ENCODE data around the gene KCNIP1. TPM values are rescaled to one million over a fixed set of nuclear protein-coding genes. Genes with fewer than 3 reads are reported as not detected.

KCNIP1 gene
- total and polyA plus RNA-seq, 2 of the 8 experiments (the other 6 are each of a cell fraction or from before 2014, with no cell fraction given) = 0.52 to 0.83 TPM

DNA sequence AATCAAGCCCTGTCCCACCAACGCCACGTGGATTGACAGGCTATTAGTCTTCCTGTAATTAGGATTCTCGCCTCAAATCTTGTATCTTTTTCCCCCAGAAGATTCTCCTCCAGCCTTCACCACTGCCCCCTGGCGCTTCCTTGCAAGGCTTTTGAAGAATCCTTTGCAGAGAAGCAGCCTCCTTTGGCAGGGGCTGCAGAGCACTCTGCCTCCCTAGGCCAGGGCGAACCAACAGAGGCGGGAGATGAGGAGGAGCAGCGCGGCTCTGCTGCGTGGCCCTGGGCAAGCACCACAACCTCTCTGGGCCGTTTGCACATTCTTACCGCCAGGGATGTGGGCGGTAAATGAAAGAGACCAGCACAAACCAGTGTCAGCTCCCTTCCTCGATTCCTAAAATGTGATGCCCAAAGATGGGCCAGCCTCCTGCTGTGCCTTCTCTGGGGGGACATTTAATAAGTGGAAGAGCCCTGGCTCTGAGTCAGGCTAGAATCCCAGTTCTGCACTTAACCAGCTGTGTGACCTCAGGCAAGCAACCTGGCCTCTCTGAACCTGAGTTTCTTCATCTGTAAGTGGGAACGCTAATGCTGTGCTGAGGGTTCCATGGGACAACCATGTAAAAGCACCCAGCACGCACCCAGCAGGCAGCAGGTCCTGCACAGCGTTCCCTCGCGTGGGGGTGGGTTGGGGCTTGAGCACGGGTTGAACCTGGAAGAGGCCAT is 128.6 kb downstream of the KCNIP1 start:
- Histone ChIP-seq H3K14ac (ENCODE audit: insufficient read length) (no peak overlapping the region), H3K18ac (ENCODE audit: extremely low read depth, low read length) (peak overlapping the region; percentile 90), H4K5ac (ENCODE audit: insufficient read length, low read depth, low read length) (peak overlapping the region; percentile 26), H3K4me1 (replicated peaks in 1 of 4; ENCODE audit: control insufficient read depth in 3 of 4, insufficient read depth in 4 of 4, low read length in 3 of 4) (peaks cover 10 to 21% (median 18%) of the 10 kb centered on the region in 4 experiments), H4K91ac (replicated peaks; ENCODE audit: insufficient read length, low read length) (peak overlapping the region; percentile 93), H3K56ac (replicated peaks; ENCODE audit: insufficient read length, low read depth, low read length) (no peak overlapping the region), H4K8ac (ENCODE audit: extremely low read depth, insufficient read depth, low read length) (no peak overlapping the region), H4K20me1 (replicated peaks in 1 of 2; ENCODE audit: control insufficient read depth in 1 of 2, insufficient read depth in 2 of 2, low read length in 2 of 2) (no peaks in the 10 kb centered on the region), H3K23me2 (ENCODE audit: low read depth, low read length) (peaks cover 8% of the 10 kb centered on the region; the same call in 1 of the 2 replicates), H2BK120ac (replicated peaks; ENCODE audit: low read depth, low read length) (no peak overlapping the region), H2AK5ac (ENCODE audit: low read depth, low read length) (no peak overlapping the region), H3K9me3 (ENCODE audit: insufficient read depth in 2 of 2, low read depth in 1 of 2, low read length in 1 of 2) (no peaks in the 10 kb centered on the region), H3K9ac (replicated peaks in 1 of 4; ENCODE audit: extremely low read depth in 1 of 4, low read depth in 3 of 4, low read length in 3 of 4) (no peak overlapping the region), H2AFZ (ENCODE audit: low read length) (peak overlapping the region; percentile 65; the same call in 1 of the 2 replicates), H3K4ac (replicated peaks; ENCODE audit: insufficient read length, low read depth, low read length) (peak overlapping the region; percentile 58), H2BK12ac (ENCODE audit: low read depth, low read length) (peak overlapping the region; percentile 90; the same call in 1 of the 2 replicates), H2BK5ac (ENCODE audit: low read depth, low read length) (peak overlapping the region; percentile 64; the same call in 1 of the 2 replicates), H3K23ac (ENCODE audit: insufficient read length) (no peak overlapping the region), H3K4me2 (ENCODE audit: insufficient read depth in 1 of 2, low read depth in 2 of 2, low read length in 2 of 2) (peak overlapping the region; percentile 58 to 75), H3K27me3 (replicated peaks in 1 of 4; ENCODE audit: control insufficient read depth in 3 of 4, extremely low read depth in 1 of 4, insufficient read depth in 3 of 4, low read length in 3 of 4) (no peaks in the 10 kb centered on the region), H3K36me3 (ENCODE audit: control insufficient read depth in 2 of 4, insufficient read depth in 4 of 4, low read length in 3 of 4) (no peaks in the 10 kb centered on the region), H3K79me1 (ENCODE audit: low read depth, low read length) (no peaks in the 10 kb centered on the region), H3K4me3 (ENCODE audit: extremely low read depth in 1 of 4, insufficient read depth in 2 of 4, low read depth in 3 of 4, low read length in 4 of 4) (peak overlapping the region in 2 of 4 experiments; percentile 66 to 71; a peak in 4 of 8 replicates), H2BK15ac (ENCODE audit: low read length) (peak overlapping the region; percentile 93; the same call in 1 of the 2 replicates), H3K27ac (ENCODE audit: low read depth, low read length) (no peak overlapping the region), H2BK20ac (ENCODE audit: low read length) (peak overlapping the region; percentile 93; the same call in 1 of the 2 replicates), H3K79me2 (ENCODE audit: control insufficient read depth in 1 of 2, insufficient read depth in 2 of 2, low read length in 2 of 2) (no peaks in the 10 kb centered on the region)
- FAIRE-seq = no peak
- CTCF ChIA-PET (ENCODE audit: partially characterized antibody) = interaction anchor here (0.5 to 30.3 kb wide), 47 partner anchors 11 to 783 kb away, joined by 3 to 982 read pairs (median 4); partner anchors contain the start of gene GABRP
- 52% methylated on average over 15 of the region's 19 CpGs; no CpG with 5 or more reads in 1 of the 2 experiments for WGBS, 2 experiments (ENCODE audit: extremely low coverage in 1 of 2, insufficient coverage in 1 of 2, insufficient read length in 1 of 2, insufficient replicate concordance in 2 of 2, low coverage in 1 of 2, low lambda C conversion rate in 2 of 2, missing lambda C conversion rate in 1 of 2)
- DNase-seq (ENCODE audit: low read depth in 1 of 2, low spot score in 2 of 2) = no peak
- POLR2A ChIA-PET (ENCODE audit: partially characterized antibody) = interaction anchor here (0.6 to 1.5 kb wide), 6 partner anchors 8 to 755 kb away, joined by 3 to 5 read pairs (median 4); partner anchors contain the start of gene NPM1
- TF ChIP-seq RAD21 (IDR thresholded peaks at IDR 0.05 in 1 of 2, conservative IDR thresholded peaks at IDR 0.05 in 1 of 2; ENCODE audit: low read depth in 2 of 2, low read length in 2 of 2) = peak; percentile 16 to 20; a peak in 2 of 4 replicates
- TF ChIP-seq, protein P1, sequence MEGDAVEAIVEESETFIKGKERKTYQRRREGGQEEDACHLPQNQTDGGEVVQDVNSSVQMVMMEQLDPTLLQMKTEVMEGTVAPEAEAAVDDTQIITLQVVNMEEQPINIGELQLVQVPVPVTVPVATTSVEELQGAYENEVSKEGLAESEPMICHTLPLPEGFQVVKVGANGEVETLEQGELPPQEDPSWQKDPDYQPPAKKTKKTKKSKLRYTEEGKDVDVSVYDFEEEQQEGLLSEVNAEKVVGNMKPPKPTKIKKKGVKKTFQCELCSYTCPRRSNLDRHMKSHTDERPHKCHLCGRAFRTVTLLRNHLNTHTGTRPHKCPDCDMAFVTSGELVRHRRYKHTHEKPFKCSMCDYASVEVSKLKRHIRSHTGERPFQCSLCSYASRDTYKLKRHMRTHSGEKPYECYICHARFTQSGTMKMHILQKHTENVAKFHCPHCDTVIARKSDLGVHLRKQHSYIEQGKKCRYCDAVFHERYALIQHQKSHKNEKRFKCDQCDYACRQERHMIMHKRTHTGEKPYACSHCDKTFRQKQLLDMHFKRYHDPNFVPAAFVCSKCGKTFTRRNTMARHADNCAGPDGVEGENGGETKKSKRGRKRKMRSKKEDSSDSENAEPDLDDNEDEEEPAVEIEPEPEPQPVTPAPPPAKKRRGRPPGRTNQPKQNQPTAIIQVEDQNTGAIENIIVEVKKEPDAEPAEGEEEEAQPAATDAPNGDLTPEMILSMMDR (IDR thresholded peaks at IDR 0.05; ENCODE audit: control extremely low read depth in 1 of 3, insufficient read depth in 1 of 3, low read depth in 1 of 3, low read length in 3 of 3) = peak in 2 of 3 experiments; percentile 31 to 40; a peak in 3 of 4 replicates
- TF ChIP-seq KDM1A (IDR thresholded peaks at IDR 0.05; ENCODE audit: borderline replicate concordance, low read length) = peak; percentile 70
- TF ChIP-seq TEAD4 (IDR thresholded peaks at IDR 0.05; ENCODE audit: low read depth, low read length) = peak; percentile 35; the same call in 1 of the 2 replicates
- 0 out of 2 replicates have a peak, but pooled peaks have one; percentile 24 for TF ChIP-seq SP4 (IDR thresholded peaks at IDR 0.05; ENCODE audit: low read length)
- TF ChIP-seq CREB1 (IDR thresholded peaks at IDR 0.05) = no peak

Data from H1 (cell line).